HepG2 (cell line): ENCODE measurements around the gene KANTR. TPM values are rescaled to one million over a fixed set of nuclear protein-coding genes. Genes with fewer than 3 reads are reported as not detected.

Experiments
- AGO2 ChIP-seq: fragments of 200-400 bp; formaldehyde crosslinking; optimal IDR thresholded peaks from 2 replicates; pipeline ENCODE3; 2017; ENCODE audit warnings: mild to moderate bottlenecking, low read depth, low read length, moderate library complexity
- ARNT ChIP-seq: fragments of 450-650 bp; IDR thresholded peaks from 2 replicates; pipeline ENCODE4 v1.6.1; 2017
- CBX1 ChIP-seq: IDR thresholded peaks from one replicate; pipeline ENCODE4 v1.6.1; 2016; ENCODE audit warnings: antibody characterized with exemption, low read depth
- GTF3A ChIP-seq: sonication (generic); formaldehyde crosslinking; conservative IDR thresholded peaks from 2 replicates; pipeline ENCODE4 v1.4.0; 2020; ENCODE audit warnings: mild to moderate bottlenecking, missing genetic modification reagents
- RNF2 ChIP-seq: fragments of 450-650 bp; conservative IDR thresholded peaks from 2 replicates; pipeline ENCODE4 v1.6.1; 2016; ENCODE audit warnings: low read depth
- SNAPC2 ChIP-seq: sonication (generic); formaldehyde crosslinking; IDR thresholded peaks from 2 replicates; pipeline ENCODE4 v1.8.1; 2022; ENCODE audit warnings: mild to moderate bottlenecking, missing genetic modification reagents
- WIZ ChIP-seq: sonication (generic); formaldehyde crosslinking; IDR thresholded peaks from 2 replicates; pipeline ENCODE4 v1.5.1; 2020; ENCODE audit warnings: mild to moderate bottlenecking, missing genetic modification reagents
- ZNF549 ChIP-seq: sonication (generic); formaldehyde crosslinking; IDR thresholded peaks from 2 replicates; pipeline ENCODE4 v1.5.0; 2020; ENCODE audit warnings: missing genetic modification reagents
- polyA plus RNA-seq, 8 experiments: library from polyadenylated mRNA; depleted of rRNA in 3 of 8; stranded (reverse) in 7 of 8; unstranded in 1 of 8; fragments of >200 nt; fragmentation: Illumina TruSeq in 4 of 8; extraction: Trizol in 4 of 8; gene quantifications; 2 replicates each; pipeline versions ENCODE4 v1.2.1 to v1.2.3, GENCODE V29; 2011 to 2016; ENCODE audit warnings: low read depth in 4 of 8, missing spikeins in 1 of 8, mixed read lengths in 1 of 8; ENCODE audit not compliant: insufficient read depth in 1 of 8
- total RNA-seq, 5 experiments: library from RNA; depleted of rRNA; stranded (reverse); fragments of >200 nt; fragmentation: Illumina TruSeq; extraction: Trizol; gene quantifications; 2 replicates each; pipeline ENCODE4 v1.2.3, GENCODE V29; 2016; ENCODE audit warnings: low read depth in 1 of 5
- TF ChIP-seq, protein P1 (sequence below): sonication (generic); formaldehyde crosslinking; IDR thresholded peaks from 2 replicates; pipeline ENCODE4 v1.5.0; 2020; ENCODE audit warnings: missing genetic modification reagents
- TF ChIP-seq, protein P2 (sequence below): sonication (generic); formaldehyde crosslinking; IDR thresholded peaks from 2 replicates; pipeline ENCODE4 v1.4.0; 2020; ENCODE audit warnings: missing genetic modification reagents
- TF ChIP-seq, protein P3 (sequence below): sonication (generic); formaldehyde crosslinking; IDR thresholded peaks from 2 replicates; pipeline ENCODE4 v1.9.0; 2021; ENCODE audit warnings: missing genetic modification reagents, mild to moderate bottlenecking, borderline replicate concordance
- TF ChIP-seq, protein P4 (sequence below): IDR thresholded peaks from 2 replicates; pipeline ENCODE4 v1.6.1; 2012; ENCODE audit warnings: low read depth, low read length, improper control_type of control experiment

Gene KANTR
- total and polyA plus RNA-seq, 2 of the 13 experiments (the other 11 are each of a cell fraction or from before 2014, with no cell fraction given), result 4.4 to 9.0 TPM

DNA sequence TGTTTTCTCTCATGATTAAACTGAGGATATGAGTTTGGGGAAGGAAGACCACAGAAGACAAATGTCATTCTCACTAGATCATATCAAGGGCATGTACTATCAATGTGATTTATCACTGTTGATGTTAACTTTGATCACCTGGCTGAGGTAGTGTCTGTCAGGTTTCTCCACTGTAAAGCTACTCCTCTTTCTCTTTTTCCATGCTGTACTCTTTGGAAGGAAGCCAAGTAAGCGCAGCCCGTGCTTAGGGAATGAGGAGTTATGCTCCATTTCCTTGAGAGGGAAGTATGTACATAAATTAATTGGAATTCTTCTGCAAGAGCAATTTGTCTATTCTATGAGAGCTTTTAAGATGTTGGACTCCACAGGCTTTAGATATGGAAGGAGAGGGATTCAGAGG, 4.0 kb upstream of the KANTR start (continued):
- TF ChIP-seq AGO2 (no peak), ARNT (no peak), CBX1 (no peak), ZNF549 (CRISPR knock-in tag) (no peak), RNF2 (no peak), GTF3A (CRISPR knock-in tag) (no peak), WIZ (CRISPR knock-in tag) (no peak), SNAPC2 (CRISPR knock-in tag) (no peak)
- TF ChIP-seq, protein P1, sequence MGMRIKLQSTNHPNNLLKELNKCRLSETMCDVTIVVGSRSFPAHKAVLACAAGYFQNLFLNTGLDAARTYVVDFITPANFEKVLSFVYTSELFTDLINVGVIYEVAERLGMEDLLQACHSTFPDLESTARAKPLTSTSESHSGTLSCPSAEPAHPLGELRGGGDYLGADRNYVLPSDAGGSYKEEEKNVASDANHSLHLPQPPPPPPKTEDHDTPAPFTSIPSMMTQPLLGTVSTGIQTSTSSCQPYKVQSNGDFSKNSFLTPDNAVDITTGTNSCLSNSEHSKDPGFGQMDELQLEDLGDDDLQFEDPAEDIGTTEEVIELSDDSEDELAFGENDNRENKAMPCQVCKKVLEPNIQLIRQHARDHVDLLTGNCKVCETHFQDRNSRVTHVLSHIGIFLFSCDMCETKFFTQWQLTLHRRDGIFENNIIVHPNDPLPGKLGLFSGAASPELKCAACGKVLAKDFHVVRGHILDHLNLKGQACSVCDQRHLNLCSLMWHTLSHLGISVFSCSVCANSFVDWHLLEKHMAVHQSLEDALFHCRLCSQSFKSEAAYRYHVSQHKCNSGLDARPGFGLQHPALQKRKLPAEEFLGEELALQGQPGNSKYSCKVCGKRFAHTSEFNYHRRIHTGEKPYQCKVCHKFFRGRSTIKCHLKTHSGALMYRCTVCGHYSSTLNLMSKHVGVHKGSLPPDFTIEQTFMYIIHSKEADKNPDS, result no peak
- TF ChIP-seq, protein P2, sequence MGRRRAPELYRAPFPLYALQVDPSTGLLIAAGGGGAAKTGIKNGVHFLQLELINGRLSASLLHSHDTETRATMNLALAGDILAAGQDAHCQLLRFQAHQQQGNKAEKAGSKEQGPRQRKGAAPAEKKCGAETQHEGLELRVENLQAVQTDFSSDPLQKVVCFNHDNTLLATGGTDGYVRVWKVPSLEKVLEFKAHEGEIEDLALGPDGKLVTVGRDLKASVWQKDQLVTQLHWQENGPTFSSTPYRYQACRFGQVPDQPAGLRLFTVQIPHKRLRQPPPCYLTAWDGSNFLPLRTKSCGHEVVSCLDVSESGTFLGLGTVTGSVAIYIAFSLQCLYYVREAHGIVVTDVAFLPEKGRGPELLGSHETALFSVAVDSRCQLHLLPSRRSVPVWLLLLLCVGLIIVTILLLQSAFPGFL, result no peak
- TF ChIP-seq, protein P3, sequence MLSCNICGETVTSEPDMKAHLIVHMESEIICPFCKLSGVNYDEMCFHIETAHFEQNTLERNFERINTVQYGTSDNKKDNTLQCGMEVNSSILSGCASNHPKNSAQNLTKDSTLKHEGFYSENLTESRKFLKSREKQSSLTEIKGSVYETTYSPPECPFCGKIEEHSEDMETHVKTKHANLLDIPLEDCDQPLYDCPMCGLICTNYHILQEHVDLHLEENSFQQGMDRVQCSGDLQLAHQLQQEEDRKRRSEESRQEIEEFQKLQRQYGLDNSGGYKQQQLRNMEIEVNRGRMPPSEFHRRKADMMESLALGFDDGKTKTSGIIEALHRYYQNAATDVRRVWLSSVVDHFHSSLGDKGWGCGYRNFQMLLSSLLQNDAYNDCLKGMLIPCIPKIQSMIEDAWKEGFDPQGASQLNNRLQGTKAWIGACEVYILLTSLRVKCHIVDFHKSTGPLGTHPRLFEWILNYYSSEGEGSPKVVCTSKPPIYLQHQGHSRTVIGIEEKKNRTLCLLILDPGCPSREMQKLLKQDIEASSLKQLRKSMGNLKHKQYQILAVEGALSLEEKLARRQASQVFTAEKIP (CRISPR knock-in tag), result no peak
- TF ChIP-seq, protein P4, sequence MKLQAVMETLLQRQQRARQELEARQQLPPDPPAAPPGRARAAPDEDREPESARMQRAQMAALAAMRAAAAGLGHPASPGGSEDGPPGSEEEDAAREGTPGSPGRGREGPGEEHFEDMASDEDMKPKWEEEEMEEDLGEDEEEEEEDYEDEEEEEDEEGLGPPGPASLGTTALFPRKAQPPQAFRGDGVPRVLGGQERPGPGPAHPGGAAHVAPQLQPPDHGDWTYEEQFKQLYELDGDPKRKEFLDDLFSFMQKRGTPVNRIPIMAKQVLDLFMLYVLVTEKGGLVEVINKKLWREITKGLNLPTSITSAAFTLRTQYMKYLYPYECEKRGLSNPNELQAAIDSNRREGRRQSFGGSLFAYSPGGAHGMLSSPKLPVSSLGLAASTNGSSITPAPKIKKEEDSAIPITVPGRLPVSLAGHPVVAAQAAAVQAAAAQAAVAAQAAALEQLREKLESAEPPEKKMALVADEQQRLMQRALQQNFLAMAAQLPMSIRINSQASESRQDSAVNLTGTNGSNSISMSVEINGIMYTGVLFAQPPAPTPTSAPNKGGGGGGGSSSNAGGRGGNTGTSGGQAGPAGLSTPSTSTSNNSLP, result no peak
